ENCODE results near the gene HAPSTR1. TPM values are rescaled to one million over a fixed set of nuclear protein-coding genes. Genes with fewer than 3 reads are reported as not detected.
A peak's percentile ranks its signal among the peaks of the same experiment; 100 is the strongest.

Gene HAPSTR1
- polyA plus RNA-seq, 2 of the 4 experiments (the other 2 are of a cell fraction), result 22.4 to 36.9 TPM

GRCh38 chr16:9047689-9048301 lies 43.6 kb upstream of the HAPSTR1 start:
- Histone ChIP-seq H3K27ac (peak overlapping the region; percentile 83 to 86), H3K4me3 (no peak overlapping the region), H3K4me1 (peaks cover 38% of the 10 kb centered on the region), H3K4me2 (peak overlapping the region; percentile 50), H3K9me3 (peaks cover 10% of the 10 kb centered on the region)
- ChIA-PET POLR2A (interaction anchor here (0.7 to 3.2 kb wide), 10 partner anchors 12 to 177 kb away, joined by 3 to 51 read pairs (median 3); partner anchors contain the start of gene HAPSTR1), CTCF (interaction anchor here (0.6 to 2.6 kb wide), 9 partner anchors 15 to 168 kb away, joined by 3 to 20 read pairs (median 5); no protein-coding TSS in a partner anchor)
- FAIRE-seq (peak; percentile 32), ATAC-seq (peak; percentile 98), DNase-seq (ENCODE audit: low read depth in 1 of 2, low spot score in 1 of 2) (peak; percentile 79 to 98)
- WGBS (ENCODE audit: missing lambda C conversion rate), result 2% methylated on average over 7 of the region's 7 CpGs
- TF ChIP-seq HMGXB4 (CRISPR knock-in tag; IDR thresholded peaks at IDR 0.05; ENCODE audit: borderline replicate concordance) (no peak), NPAS2 (CRISPR knock-in tag; IDR thresholded peaks at IDR 0.05; ENCODE audit: borderline replicate concordance) (no peak), GATA3 (IDR thresholded peaks at IDR 0.05; ENCODE audit: borderline replicate concordance) (peak; percentile 66; the same call in 1 of the 2 replicates), BHLHE40 (IDR thresholded peaks at IDR 0.05; ENCODE audit: low read depth, low read length) (no peak), MAFK (IDR thresholded peaks at IDR 0.05; ENCODE audit: partially characterized antibody) (peak; percentile 100), NFE2L2 (conservative IDR thresholded peaks at IDR 0.05; ENCODE audit: low read length) (peak; percentile 95), RCOR1 (IDR thresholded peaks at IDR 0.05; ENCODE audit: low read depth, low read length) (no peak), ATOH8 (CRISPR knock-in tag; IDR thresholded peaks at IDR 0.05; ENCODE audit: low read depth) (no peak), MAZ (IDR thresholded peaks at IDR 0.05; ENCODE audit: borderline replicate concordance, low read depth, low read length) (no peak), ZC3H11A (IDR thresholded peaks at IDR 0.05) (no peak), SMC3 (IDR thresholded peaks at IDR 0.05) (peak; percentile 23; the same call in 1 of the 3 replicates), TFCP2L1 (CRISPR knock-in tag; IDR thresholded peaks at IDR 0.05) (no peak), FOSL2 (IDR thresholded peaks at IDR 0.05) (peak; percentile 99), FOSL2 (CRISPR knock-in tag; IDR thresholded peaks at IDR 0.05) (peak; percentile 100), USF2 (IDR thresholded peaks at IDR 0.05) (no peak), RFX5 (IDR thresholded peaks at IDR 0.05) (0 out of 2 replicates have a peak, but pooled peaks have one; percentile 59), CBX8 (IDR thresholded peaks at IDR 0.05) (no peak), PBX3 (IDR thresholded peaks at IDR 0.05) (no peak; the same call in 1 of the 2 replicates), FOSB (CRISPR knock-in tag; IDR thresholded peaks at IDR 0.05) (no peak), JUNB (IDR thresholded peaks at IDR 0.05) (peak; percentile 98), HOXB5 (CRISPR knock-in tag; IDR thresholded peaks at IDR 0.05) (peak; percentile 74; the same call in 1 of the 2 replicates), EHF (CRISPR knock-in tag; IDR thresholded peaks at IDR 0.05) (no peak), HOXB13 (CRISPR knock-in tag; IDR thresholded peaks at IDR 0.05; ENCODE audit: low read depth) (peak; percentile 49; the same call in 1 of the 2 replicates), CEBPB (IDR thresholded peaks at IDR 0.05) (peak; percentile 22 to 57; a peak in 3 of 4 replicates), HOXA7 (CRISPR knock-in tag; IDR thresholded peaks at IDR 0.05) (no peak), SREBF2 (IDR thresholded peaks at IDR 0.05) (no peak), POLR2AphosphoS2 (conservative IDR thresholded peaks at IDR 0.05; ENCODE audit: low read length) (no peak), PHF8 (IDR thresholded peaks at IDR 0.05; ENCODE audit: borderline replicate concordance, low read depth) (no peak), HDAC2 (IDR thresholded peaks at IDR 0.05) (no peak), HES2 (IDR thresholded peaks at IDR 0.05) (no peak), EP300 (IDR thresholded peaks at IDR 0.05) (peak; percentile 76 to 85; a peak in 3 of 5 replicates), ZSCAN20 (CRISPR knock-in tag; IDR thresholded peaks at IDR 0.05) (no peak), RAD21 (conservative IDR thresholded peaks at IDR 0.05 in 1 of 2, IDR thresholded peaks at IDR 0.05 in 1 of 2) (peak in 1 of 2 experiments; percentile 43; a peak in 1 of 5 replicates), KDM5A (IDR thresholded peaks at IDR 0.05) (no peak), CTCF (IDR thresholded peaks at IDR 0.05) (no peak), JUN (IDR thresholded peaks at IDR 0.05) (peak; percentile 82 to 95), ESRRA (IDR thresholded peaks at IDR 0.05; ENCODE audit: borderline replicate concordance, low read length) (no peak)

All from A549 (cell line).